B cell (primary cell): ENCODE data around the gene OTOP2. TPM values are rescaled to one million over a fixed set of nuclear protein-coding genes. Genes with fewer than 3 reads are reported as not detected.

Source experiments
- ATAC-seq: fragments of 200-7000 bp; cut with Tn5 transposase; one replicate; pipeline ENCODE4 v1.10.0; 2021; ENCODE audit warnings: low read depth, mild to moderate bottlenecking, moderate number of reproducible peaks, moderate library complexity
- CTCF ChIA-PET: fragments of 350-600 bp; sonication (Branson Sonifier 250); formaldehyde crosslinking; loops from one replicate; lab custom pipeline; 2021; ENCODE audit warnings: antibody characterized with exemption, inconsistent platforms; lab: Charles Lee
- POLR2A ChIA-PET: fragments of 350-600 bp; sonication (Branson Sonifier 250); formaldehyde crosslinking; loops from one replicate; lab custom pipeline; 2021; ENCODE audit warnings: antibody characterized with exemption; lab: Charles Lee
- DNase-seq: peaks from one replicate; pipeline ENCODE4 v3.0.0; 2013
- H2AFZ ChIP-seq: 2 replicates; pipeline ENCODE4 v1.6.1; 2012; ENCODE audit warnings: mild to moderate bottlenecking, low read depth, low read length; ENCODE audit not compliant: insufficient read depth, poor library complexity, severe bottlenecking
- H3K27ac ChIP-seq, 2 donors: 1 replicate in 1 of 2; 2 replicates in 1 of 2; pipeline ENCODE4 v1.5.1; 2012 to 2013; ENCODE audit warnings: low read length in 2 of 2, mild to moderate bottlenecking in 2 of 2, moderate library complexity in 1 of 2
- H3K27me3 ChIP-seq, 4 experiments: fragments of 200-600 bp in 1 of 4; sonication (generic) in 1 of 4; replicated peaks in 1 of 4; 1 replicate in 2 of 4; 2 replicates in 2 of 4; pipeline versions ENCODE4 v1.6.1 to v1.7.0; 2013 to 2016; ENCODE audit warnings: low read length in 3 of 4, mild to moderate bottlenecking in 2 of 4, mixed read lengths in 1 of 4, moderate library complexity in 1 of 4; ENCODE audit not compliant: insufficient read depth in 4 of 4, control insufficient read depth in 3 of 4; ENCODE audit errors: control extremely low read depth in 1 of 4
- H3K36me3 ChIP-seq, 2 experiments: replicated peaks in 1 of 2; 1 replicate in 1 of 2; 2 replicates in 1 of 2; pipeline versions ENCODE4 v1.6.1 to v1.7.1; 2013; ENCODE audit warnings: low read length in 1 of 2; ENCODE audit not compliant: insufficient read depth in 2 of 2, control insufficient read depth in 1 of 2; ENCODE audit errors: control extremely low read depth in 1 of 2, extremely low read depth in 1 of 2
- H3K4me1 ChIP-seq, 2 donors: fragments of 200-600 bp in 1 of 2; sonication (generic) in 1 of 2; 1 replicate in 1 of 2; 2 replicates in 1 of 2; pipeline versions ENCODE4 v1.5.1 to v1.6.1; 2013 to 2017; ENCODE audit warnings: low read length in 2 of 2; ENCODE audit not compliant: control insufficient read depth in 2 of 2, insufficient read depth in 2 of 2
- H3K4me2 ChIP-seq: replicated peaks from 2 replicates; pipeline ENCODE3; 2012; ENCODE audit warnings: mild to moderate bottlenecking, low read depth, low read length; ENCODE audit not compliant: poor library complexity, severe bottlenecking
- H3K4me3 ChIP-seq, 5 experiments: fragments of 200-600 bp in 1 of 5; sonication (generic) in 1 of 5; 1 replicate in 3 of 5; 2 replicates in 2 of 5; pipeline versions ENCODE4 v1.5.1 to v1.7.0; 2011 to 2016; ENCODE audit warnings: low read length in 4 of 5, mild to moderate bottlenecking in 4 of 5, low read depth in 2 of 5, control low read depth in 1 of 5, moderate library complexity in 1 of 5; ENCODE audit not compliant: insufficient read depth in 1 of 5; ENCODE audit errors: control extremely low read depth in 1 of 5, extremely low read depth in 1 of 5
- H3K79me2 ChIP-seq: fragments of 200-600 bp; sonication (generic); one replicate; pipeline ENCODE4 v1.6.0; 2016; ENCODE audit warnings: low read length; ENCODE audit not compliant: control insufficient read depth, insufficient read depth
- H3K9ac ChIP-seq: fragments of 200-600 bp; sonication (generic); 2 replicates; pipeline ENCODE4 v1.6.1; 2017; ENCODE audit warnings: mild to moderate bottlenecking, low read length, moderate library complexity
- H3K9me3 ChIP-seq, 3 donors: one replicate each; pipeline versions ENCODE4 v1.6.1 to v1.7.1; 2013; ENCODE audit warnings: low read length in 2 of 3; ENCODE audit not compliant: control insufficient read depth in 2 of 3, insufficient read depth in 1 of 3; ENCODE audit errors: control extremely low read depth in 1 of 3
- H4K20me1 ChIP-seq: 2 replicates; pipeline ENCODE4 v1.6.0; 2012; ENCODE audit warnings: mild to moderate bottlenecking, low read length; ENCODE audit not compliant: insufficient read depth, control insufficient read depth, poor library complexity, severe bottlenecking
- H3K27ac Mint-ChIP-seq: one replicate; pipeline ENCODE4 v1.8.0; 2021; ENCODE audit warnings: mixed read lengths
- H3K27me3 Mint-ChIP-seq: one replicate; pipeline ENCODE4 v1.8.0; 2021; ENCODE audit warnings: mixed read lengths
- H3K4me1 Mint-ChIP-seq: one replicate; pipeline ENCODE4 v1.8.0; 2021; ENCODE audit warnings: mixed read lengths
- H3K4me3 Mint-ChIP-seq: one replicate; pipeline ENCODE4 v1.8.0; 2021; ENCODE audit warnings: mixed read lengths
- H3K9me3 Mint-ChIP-seq: one replicate; pipeline ENCODE4 v1.8.0; 2022; ENCODE audit warnings: mixed read lengths; ENCODE audit not compliant: insufficient read depth
- CTCF ChIP-seq: fragments of 200-600 bp; IDR thresholded peaks from one replicate; pipeline ENCODE4 v1.8.0; 2022; ENCODE audit warnings: antibody characterized with exemption, mild to moderate bottlenecking
- EZH2 ChIP-seq: IDR thresholded peaks from 2 replicates; pipeline ENCODE4 v1.6.1; 2012; ENCODE audit warnings: borderline replicate concordance, low read depth, mild to moderate bottlenecking, moderate library complexity, low read length; ENCODE audit not compliant: insufficient read depth, poor library complexity, severe bottlenecking
- WGBS: methylation state at CpG from one replicate; pipeline ENCODE4 v1.1.5; 2013; ENCODE audit warnings: missing lambda C conversion rate; ENCODE audit not compliant: insufficient coverage; 5-methylcytosine and 5-hydroxymethylcytosine counted together
- intact Hi-C: fragments of 100-400 bp; cut with micrococcal nuclease; formaldehyde crosslinking; loops from one replicate; pipeline ENCODE4 v1.10.0; 2022
- polyA plus RNA-seq: library from polyadenylated mRNA; depleted of rRNA; stranded (reverse); fragments of >200 nt; gene quantifications from 2 replicates; pipeline ENCODE4 v1.2.3, GENCODE V29; 2012
- total RNA-seq, 2 donors: library from RNA; stranded (reverse); fragments of 120-200 nt in 1 of 2; gene quantifications; 1 replicate in 1 of 2; 2 replicates in 1 of 2; pipeline versions ENCODE4 v1.2.3 to v1.2.4, GENCODE V29; 2013 to 2022

The OTOP2 gene
- total and polyA plus RNA-seq, 2 donors (not counting 1 experiment from before 2014, with no cell fraction given) = not detected

GRCh38 chr17:74956093-74956492 is 32.0 kb downstream of the OTOP2 start:
- H3K4me1 Mint-ChIP-seq = peaks cover 4% of the 10 kb centered on the region
- POLR2A ChIA-PET = interaction anchor here (0.6 kb wide), 1 partner anchor 13 kb away, joined by 4 read pairs; no protein-coding TSS in a partner anchor
- H3K9me3 Mint-ChIP-seq = no peaks in the 10 kb centered on the region
- H4K20me1 ChIP-seq = no peaks in the 10 kb centered on the region
- H3K4me2 ChIP-seq = no peak overlapping the region
- CTCF ChIA-PET = interaction anchor here (1.1 to 3.9 kb wide), 5 partner anchors 15 to 165 kb away, joined by 3 to 32 read pairs (median 7); partner anchors contain the start of gene HID1
- WGBS = 92% methylated on average over 4 of the region's 4 CpGs
- H3K27ac ChIP-seq = no peak overlapping the region
- no peaks in the 10 kb centered on the region for H3K9me3 ChIP-seq
- DNase-seq (no peak), ATAC-seq (no peak)
- H3K27me3 Mint-ChIP-seq = peaks cover 4% of the 10 kb centered on the region
- H3K4me3 ChIP-seq = no peak overlapping the region
- H2AFZ ChIP-seq = no peak overlapping the region
- no peak overlapping the region for H3K27ac Mint-ChIP-seq
- H3K79me2 ChIP-seq = no peaks in the 10 kb centered on the region
- TF ChIP-seq CTCF (no peak), EZH2 (no peak)
- no peak overlapping the region for H3K4me3 Mint-ChIP-seq
- H3K9ac ChIP-seq = no peak overlapping the region
- H3K4me1 ChIP-seq = peaks cover 0 to 9% of the 10 kb centered on the region in 2 donors
- intact Hi-C loops = no loop called here
- peaks cover 0 to 15% (median 0%) of the 10 kb centered on the region in 4 experiments for H3K27me3 ChIP-seq
- H3K36me3 ChIP-seq = no peaks in the 10 kb centered on the region

GRCh38 chr17:74957935-74958740 is 34.1 kb downstream of the OTOP2 start:
- intact Hi-C loops = loop anchor here (1.0 kb wide), 1 partner anchor 35 kb away; the partner anchor contains the start of gene USH1G
- Histone ChIP-seq H3K4me3 (no peak overlapping the region), H3K27ac (no peak overlapping the region), H4K20me1 (no peaks in the 10 kb centered on the region), H3K79me2 (no peaks in the 10 kb centered on the region), H3K27me3 (peaks cover 0 to 12% (median 0%) of the 10 kb centered on the region in 4 experiments), H3K9ac (no peak overlapping the region), H3K4me1 (peaks cover 2 to 16% of the 10 kb centered on the region in 2 donors), H3K9me3 (no peaks in the 10 kb centered on the region), H2AFZ (no peak overlapping the region), H3K36me3 (no peaks in the 10 kb centered on the region), H3K4me2 (no peak overlapping the region)
- Mint-ChIP-seq H3K27me3 (peaks cover 4% of the 10 kb centered on the region), H3K27ac (no peak overlapping the region), H3K4me3 (no peak overlapping the region), H3K9me3 (no peaks in the 10 kb centered on the region), H3K4me1 (peaks cover 7% of the 10 kb centered on the region)
- DNase-seq (peak; percentile 79), ATAC-seq (peak; percentile 81)
- POLR2A ChIA-PET = no interaction called here
- CTCF ChIA-PET = interaction anchor here (0.6 to 3.9 kb wide), 29 partner anchors 9 to 675 kb away, joined by 3 to 32 read pairs (median 4); partner anchors contain the start of genes CDR2L, HID1, MRPL58 and NUP85
- TF ChIP-seq EZH2 (no peak), CTCF (peak; percentile 98)
- 45% methylated on average over 28 of the region's 33 CpGs for WGBS
